Kidney (tissue), 14 donors: ENCODE measurements around the gene ERO1B. TPM values are rescaled to one million over a fixed set of nuclear protein-coding genes. Genes with fewer than 3 reads are reported as not detected.
A peak's percentile ranks its signal among the peaks of the same experiment; 100 is the strongest.

ENCODE experiments used
- DNase-seq, 5 donors: peaks; one replicate each; pipeline ENCODE4 v3.0.0-alpha.2; 2013 to 2020
- FAIRE-seq: peaks from 2 replicates; lab custom pipeline; 2012; peaks lifted over from hg19 to GRCh38; lab: Jason Lieb, UNC
- H3K27ac ChIP-seq, 2 donors: one replicate each; pipeline ENCODE4 v1.7.0; 2013; ENCODE audit warnings: low read depth in 2 of 2, low read length in 2 of 2, inconsistent platforms in 1 of 2
- H3K27me3 ChIP-seq: one replicate; pipeline ENCODE4 v1.7.1; 2013; ENCODE audit warnings: low read length, inconsistent platforms; ENCODE audit not compliant: control insufficient read depth, insufficient read depth
- H3K36me3 ChIP-seq, 3 donors: one replicate each; pipeline versions ENCODE4 v1.7.0 to v1.7.1; 2013; ENCODE audit warnings: low read length in 3 of 3, control low read depth in 1 of 3, inconsistent platforms in 1 of 3; ENCODE audit not compliant: insufficient read depth in 3 of 3, control insufficient read depth in 2 of 3
- H3K4me1 ChIP-seq, 3 donors: one replicate each; pipeline versions ENCODE4 v1.7.0 to v1.7.1; 2013; ENCODE audit warnings: low read length in 3 of 3, inconsistent platforms in 1 of 3, low read depth in 1 of 3; ENCODE audit not compliant: control insufficient read depth in 2 of 3, insufficient read depth in 2 of 3
- H3K4me3 ChIP-seq, 3 donors: one replicate each; pipeline versions ENCODE4 v1.7.0 to v1.8.1; 2013; ENCODE audit warnings: low read length in 3 of 3, control low read depth in 1 of 3, inconsistent platforms in 1 of 3
- H3K9ac ChIP-seq, 3 donors: one replicate each; pipeline versions ENCODE4 v1.7.0 to v1.7.1; 2013; ENCODE audit warnings: low read length in 3 of 3, control low read depth in 1 of 3, inconsistent platforms in 1 of 3
- H3K9me3 ChIP-seq, 3 donors: one replicate each; pipeline versions ENCODE4 v1.7.0 to v1.7.1; 2013; ENCODE audit warnings: low read length in 3 of 3, control low read depth in 1 of 3, inconsistent platforms in 1 of 3; ENCODE audit not compliant: control insufficient read depth in 2 of 3, insufficient read depth in 1 of 3
- intact Hi-C: fragments of 100-400 bp; cut with DNase I; formaldehyde crosslinking; loops from one replicate; pipeline ENCODE4 v1.11.1; 2022
- polyA plus RNA-seq: library from polyadenylated mRNA; stranded (reverse); fragments of 350-450 nt; fragmentation: Illumina TruSeq; extraction: RNeasy Lipid Tissue Mini Kit (QIAGEN cat#74804); gene quantifications from one replicate; pipeline ENCODE4 v1.2.3, GENCODE V29; 2014; ENCODE audit warnings: low read depth, low replicate concordance; ENCODE audit not compliant: insufficient read depth
- total RNA-seq: library from RNA; stranded (reverse); fragmentation: NEBNext Ultra II Directional; extraction: Animal tissue kit (Norgen Biotek cat#: 25700); gene quantifications from one replicate; pipeline ENCODE4 v1.2.1, GENCODE V29; 2021
- TF ChIP-seq, protein P1 (sequence below): IDR thresholded peaks from 3 replicates; pipeline ENCODE4 v1.5.1; 2012; ENCODE audit warnings: mild to moderate bottlenecking, moderate library complexity, borderline replicate concordance; ENCODE audit not compliant: insufficient read depth; ENCODE audit errors: extremely low read depth
- donor health status: control.
- donor health status: control.
- donor health status: control.
- donor health status: control.
- donor health status: control.
- donor health status: DM: yes; HTN: yes; CAD: no.
- donor health status: Normal renal cell carcinoma (clear cell type).

Gene ERO1B
- total and polyA plus RNA-seq, 2 donors from 2014 or later, result 5.7 to 9.9 TPM

DNA sequence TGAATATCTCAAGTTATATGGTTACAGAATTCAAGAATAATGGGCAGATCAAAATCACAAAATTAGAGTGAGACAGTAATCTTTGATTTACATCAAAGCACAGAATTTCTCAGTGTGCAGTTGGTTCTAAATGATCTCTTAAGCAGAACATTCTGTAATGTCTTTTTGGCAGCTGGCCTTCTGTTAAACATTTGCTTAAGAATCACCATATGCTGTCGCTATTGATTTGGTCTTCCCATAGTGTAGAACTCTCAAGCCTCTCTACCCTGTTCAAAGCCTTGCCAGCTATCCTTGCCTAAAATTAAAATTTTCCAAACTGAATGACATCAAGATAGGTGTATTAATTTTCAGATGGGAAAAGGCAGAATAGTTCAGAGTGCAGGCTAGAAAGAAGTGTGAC lies 38.9 kb upstream of the ERO1B start:
- DNase-seq, result peak in 2 of 5 donors; percentile 5 to 10

DNA sequence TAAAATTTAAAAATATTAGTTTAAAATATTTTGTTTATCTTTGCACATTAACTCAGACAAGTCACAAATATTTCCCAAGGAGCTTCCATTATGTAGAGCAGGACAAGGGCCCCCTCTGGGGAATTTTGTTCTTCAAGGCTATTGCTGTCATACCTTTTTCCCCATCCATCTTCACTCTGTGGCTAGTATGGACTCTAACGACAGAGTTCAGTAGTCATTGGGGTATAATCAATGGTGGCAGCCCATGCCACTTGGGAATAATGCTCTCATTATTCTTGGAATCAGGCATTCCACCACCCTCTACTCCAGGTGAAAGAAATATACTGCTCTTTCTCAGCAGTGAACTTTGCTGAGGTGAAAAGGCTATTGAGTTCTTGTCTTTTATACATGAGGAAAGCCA lies 38.5 kb upstream of the ERO1B start:
- no peaks in the 10 kb centered on the region for H3K36me3 ChIP-seq
- peaks cover 0 to 14% (median 5%) of the 10 kb centered on the region in 3 donors for H3K9me3 ChIP-seq
- H3K27me3 ChIP-seq, result no peaks in the 10 kb centered on the region
- no peak overlapping the region for H3K4me3 ChIP-seq
- no peak overlapping the region for H3K27ac ChIP-seq
- DNase-seq (no peak), FAIRE-seq (no peak)
- intact Hi-C loops, result no loop called here
- no peaks in the 10 kb centered on the region for H3K4me1 ChIP-seq
- TF ChIP-seq, protein P1, sequence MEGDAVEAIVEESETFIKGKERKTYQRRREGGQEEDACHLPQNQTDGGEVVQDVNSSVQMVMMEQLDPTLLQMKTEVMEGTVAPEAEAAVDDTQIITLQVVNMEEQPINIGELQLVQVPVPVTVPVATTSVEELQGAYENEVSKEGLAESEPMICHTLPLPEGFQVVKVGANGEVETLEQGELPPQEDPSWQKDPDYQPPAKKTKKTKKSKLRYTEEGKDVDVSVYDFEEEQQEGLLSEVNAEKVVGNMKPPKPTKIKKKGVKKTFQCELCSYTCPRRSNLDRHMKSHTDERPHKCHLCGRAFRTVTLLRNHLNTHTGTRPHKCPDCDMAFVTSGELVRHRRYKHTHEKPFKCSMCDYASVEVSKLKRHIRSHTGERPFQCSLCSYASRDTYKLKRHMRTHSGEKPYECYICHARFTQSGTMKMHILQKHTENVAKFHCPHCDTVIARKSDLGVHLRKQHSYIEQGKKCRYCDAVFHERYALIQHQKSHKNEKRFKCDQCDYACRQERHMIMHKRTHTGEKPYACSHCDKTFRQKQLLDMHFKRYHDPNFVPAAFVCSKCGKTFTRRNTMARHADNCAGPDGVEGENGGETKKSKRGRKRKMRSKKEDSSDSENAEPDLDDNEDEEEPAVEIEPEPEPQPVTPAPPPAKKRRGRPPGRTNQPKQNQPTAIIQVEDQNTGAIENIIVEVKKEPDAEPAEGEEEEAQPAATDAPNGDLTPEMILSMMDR, result no peak
- H3K9ac ChIP-seq, result no peak overlapping the region

More for the DNA sequence above, 38.9 kb upstream of the ERO1B start:
- Histone ChIP-seq H3K36me3 (no peaks in the 10 kb centered on the region), H3K27ac (no peak overlapping the region), H3K27me3 (no peaks in the 10 kb centered on the region), H3K9ac (no peak overlapping the region), H3K9me3 (peaks cover 0 to 16% (median 5%) of the 10 kb centered on the region in 3 donors), H3K4me1 (no peaks in the 10 kb centered on the region), H3K4me3 (no peak overlapping the region)
- no peak for FAIRE-seq
- TF ChIP-seq, protein P1, result no peak
- intact Hi-C loops, result no loop called here

DNA sequence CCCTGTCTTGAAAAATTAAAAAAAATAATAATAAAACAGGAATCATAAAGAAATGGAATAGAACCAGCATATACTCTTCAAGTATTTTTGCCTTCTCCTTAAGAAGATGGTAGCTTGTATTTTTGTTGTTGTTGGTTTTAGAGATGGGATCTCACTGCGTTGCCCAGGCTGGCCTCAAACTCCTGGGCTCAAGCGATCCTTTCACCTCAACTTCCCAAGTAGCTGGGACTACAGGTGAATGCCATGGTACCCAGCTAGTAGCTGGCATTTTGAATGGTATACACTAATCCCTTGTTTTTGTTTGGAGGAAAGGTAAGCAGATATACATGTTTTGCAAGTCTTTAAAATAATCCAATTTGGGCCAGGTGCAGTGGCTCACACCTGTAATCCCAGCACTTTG lies 34.7 kb upstream of the ERO1B start:
- Histone ChIP-seq H3K36me3 (no peaks in the 10 kb centered on the region), H3K9ac (no peak overlapping the region), H3K27ac (no peak overlapping the region), H3K27me3 (no peaks in the 10 kb centered on the region), H3K9me3 (no peaks in the 10 kb centered on the region), H3K4me1 (no peaks in the 10 kb centered on the region), H3K4me3 (no peak overlapping the region)
- FAIRE-seq, result no peak
- intact Hi-C loops, result no loop called here
- TF ChIP-seq, protein P1, result no peak
- DNase-seq, result no peak

DNA sequence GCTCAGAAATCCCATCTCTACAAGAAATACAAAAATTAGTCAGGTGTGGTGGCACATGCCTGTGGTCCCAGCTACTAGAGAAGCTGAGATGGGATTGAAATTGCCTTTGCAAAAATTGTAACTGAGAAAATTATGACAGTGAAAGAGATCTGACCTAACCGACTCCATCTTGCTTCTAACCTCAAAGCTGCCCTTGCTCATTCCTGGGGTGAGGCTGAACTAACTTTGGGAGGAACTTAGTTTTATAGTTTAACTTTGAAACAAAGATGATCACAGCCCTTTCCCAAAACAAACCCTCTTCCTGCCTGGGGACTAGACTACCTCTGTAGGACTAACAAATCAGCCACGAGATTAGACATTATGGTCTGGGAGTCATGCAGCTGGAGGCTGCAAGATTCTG lies 33.8 kb upstream of the ERO1B start:
- DNase-seq (no peak), FAIRE-seq (no peak)

More for the DNA sequence above, 33.8 kb upstream of the ERO1B start:
- no peaks in the 10 kb centered on the region for H3K36me3 ChIP-seq
- TF ChIP-seq, protein P1, result no peak
- no peaks in the 10 kb centered on the region for H3K27me3 ChIP-seq
- intact Hi-C loops, result no loop called here
- H3K9me3 ChIP-seq, result no peaks in the 10 kb centered on the region
- H3K9ac ChIP-seq, result no peak overlapping the region
- no peak overlapping the region for H3K27ac ChIP-seq
- no peaks in the 10 kb centered on the region for H3K4me1 ChIP-seq
- no peak overlapping the region for H3K4me3 ChIP-seq
